Amniotic stem cell (primary cell): ENCODE measurements around the gene PPP1CC.
"Not testable (repeated sequence)": the region's sequence is repeated elsewhere in the genome, so short reads cannot be mapped to it uniquely, and the experiment has no call there.

Source experiments
- DNase-seq: peaks from one replicate; lab custom pipeline; 2025; lab: John Stamatoyannopoulos, UW

Gene PPP1CC

GRCh38 chr12:110742718-110743570 is at the start of gene PPP1CC:
TSS of gene PPP1CC (minus strand) at chr12:110742891. CDS start at chr12:110742707, 184 bp downstream.
- peak; percentile 90 for DNase-seq

- DNase-seq: no peak
Measured at GRCh38 chr12:110791589-110791988, 48.9 kb upstream of the PPP1CC start.

- no peak for DNase-seq
Measured at GRCh38 chr12:110790301-110790700, 47.6 kb upstream of the PPP1CC start.

GRCh38 chr12:110786012-110786411 is 43.3 kb upstream of the PPP1CC start:
- no peak for DNase-seq

- DNase-seq: no peak
Measured at GRCh38 chr12:110785240-110785639, 42.5 kb upstream of the PPP1CC start.

- DNase-seq: no peak
Measured at GRCh38 chr12:110782922-110783321, 40.2 kb upstream of the PPP1CC start.

GRCh38 chr12:110782094-110782493 is 39.4 kb upstream of the PPP1CC start:
- no peak for DNase-seq

- no peak for DNase-seq
Measured at GRCh38 chr12:110780448-110780847, 37.8 kb upstream of the PPP1CC start.

GRCh38 chr12:110778833-110779577 is 36.3 kb upstream of the PPP1CC start:
- DNase-seq: no peak

GRCh38 chr12:110776410-110776809 is 33.7 kb upstream of the PPP1CC start:
- DNase-seq: no peak

GRCh38 chr12:110775997-110776396 is 33.3 kb upstream of the PPP1CC start:
- no peak for DNase-seq

- no peak for DNase-seq
Measured at GRCh38 chr12:110774824-110775223, 32.1 kb upstream of the PPP1CC start.

GRCh38 chr12:110768960-110769359 is 26.3 kb upstream of the PPP1CC start:
- no peak for DNase-seq

- DNase-seq: no peak
Measured at GRCh38 chr12:110767863-110768262, 25.2 kb upstream of the PPP1CC start.

- no peak for DNase-seq
Measured at GRCh38 chr12:110766311-110767154, 23.8 kb upstream of the PPP1CC start.

- DNase-seq: not testable (repeated sequence)
Measured at GRCh38 chr12:110765572-110765971, 22.9 kb upstream of the PPP1CC start.

GRCh38 chr12:110765111-110765510 is 22.4 kb upstream of the PPP1CC start:
- DNase-seq: no peak

GRCh38 chr12:110763583-110763982 is 20.9 kb upstream of the PPP1CC start:
- DNase-seq: no peak

- no peak for DNase-seq
Measured at GRCh38 chr12:110762891-110763290, 20.2 kb upstream of the PPP1CC start.

- DNase-seq: no peak
Measured at GRCh38 chr12:110760204-110760609, 17.5 kb upstream of the PPP1CC start.

GRCh38 chr12:110758922-110759321 is 16.2 kb upstream of the PPP1CC start:
- DNase-seq: no peak

- DNase-seq: no peak
Measured at GRCh38 chr12:110756611-110757010, 13.9 kb upstream of the PPP1CC start.
